Measurements from ENCODE around the gene FAU.

GRCh38 chr11:65121865-65122696 lies at the start of gene FAU, which contains the start of gene MRPL49:
- TF ChIP-seq POLR2A (IDR thresholded peaks at IDR 0.05) (peak; percentile 92 to 97), CTCF (IDR thresholded peaks at IDR 0.05) (peak in 2 of 4 experiments; percentile 14 to 32)

Measured in uterus (tissue), 2 donors.